IMR-90 (cell line): ENCODE data around the gene BTF3. TPM values are rescaled to one million over a fixed set of nuclear protein-coding genes. Genes with fewer than 3 reads are reported as not detected.

Experiments used
- ATAC-seq: fragments of 200-7000 bp; cut with Tn5 transposase; 2 replicates; pipeline ENCODE4 v1.9.1; 2020; ENCODE audit warnings: low read depth, mild to moderate bottlenecking, moderate library complexity
- BruUV-seq: library from RNA; stranded (reverse); fragments of 400-500 nt; replicated peaks from 2 replicates; lab custom pipeline; 2021; lab: Mats Ljungman, UMichigan
- CTCF ChIA-PET: fragments of 300-600 bp; formaldehyde crosslinking; extraction: SDS; loops from one replicate; lab custom pipeline; 2021; ENCODE audit warnings: antibody characterized with exemption; lab: Yijun Ruan, JAX
- POLR2A ChIA-PET: fragments of 300-600 bp; sonication (Branson Sonifier 250); formaldehyde crosslinking; loops from one replicate; lab custom pipeline; 2022; ENCODE audit warnings: antibody characterized with exemption; ENCODE audit not compliant: unreplicated experiment; lab: Charles Lee
- DNase-seq: peaks from one replicate; pipeline ENCODE4 v3.0.0; 2013
- H2AFZ ChIP-seq: replicated peaks from 2 replicates; pipeline ENCODE3; 2013; ENCODE audit warnings: low read length, mild to moderate bottlenecking; ENCODE audit not compliant: poor library complexity
- H2AK5ac ChIP-seq: 2 replicates; pipeline ENCODE4 v1.6.1; 2013; ENCODE audit warnings: low read depth, low read length, inconsistent platforms
- H2AK9ac ChIP-seq: replicated peaks from 2 replicates; pipeline ENCODE3; 2013; ENCODE audit warnings: mild to moderate bottlenecking, low read depth, low read length, moderate library complexity; ENCODE audit not compliant: poor library complexity
- H2BK120ac ChIP-seq: 2 replicates; pipeline ENCODE4 v1.6.1; 2013; ENCODE audit warnings: low read depth, low read length, inconsistent platforms
- H2BK15ac ChIP-seq: 3 replicates; pipeline ENCODE4 v1.6.1; 2013; ENCODE audit warnings: low read depth, low read length, inconsistent platforms
- H2BK20ac ChIP-seq: 2 replicates; pipeline ENCODE4 v1.6.1; 2013; ENCODE audit warnings: low read depth, mild to moderate bottlenecking, inconsistent platforms, low read length, moderate library complexity
- H2BK5ac ChIP-seq: 2 replicates; pipeline ENCODE4 v1.6.1; 2013; ENCODE audit warnings: mild to moderate bottlenecking, low read depth, low read length, inconsistent platforms; ENCODE audit not compliant: poor library complexity, severe bottlenecking
- H3K14ac ChIP-seq: replicated peaks from 2 replicates; pipeline ENCODE4 v1.6.1; 2013; ENCODE audit warnings: low read depth, low read length, inconsistent platforms
- H3K18ac ChIP-seq: 2 replicates; pipeline ENCODE4 v1.6.1; 2013; ENCODE audit warnings: low read depth, low read length, control low read depth
- H3K23ac ChIP-seq: 2 replicates; pipeline ENCODE4 v1.6.1; 2013; ENCODE audit warnings: low read depth, low read length, inconsistent platforms
- H3K27ac ChIP-seq: 2 replicates; pipeline ENCODE4 v1.5.1; 2013; ENCODE audit warnings: mild to moderate bottlenecking, control low read depth, low read length; ENCODE audit not compliant: insufficient read depth
- H3K27me3 ChIP-seq: 2 replicates; pipeline ENCODE4 v1.6.1; 2013; ENCODE audit warnings: low read length; ENCODE audit not compliant: control insufficient read depth, insufficient read depth
- H3K36me3 ChIP-seq: 2 replicates; pipeline ENCODE4 v1.6.1; 2013; ENCODE audit warnings: low read length, mixed read lengths; ENCODE audit not compliant: control insufficient read depth, insufficient read depth
- H3K4ac ChIP-seq: 2 replicates; pipeline ENCODE4 v1.6.1; 2013; ENCODE audit warnings: low read depth, low read length, inconsistent platforms
- H3K4me1 ChIP-seq: 2 replicates; pipeline ENCODE4 v1.6.1; 2013; ENCODE audit warnings: low read length, mixed read lengths; ENCODE audit not compliant: control insufficient read depth, insufficient read depth
- H3K4me2 ChIP-seq: 2 replicates; pipeline ENCODE4 v1.6.1; 2013; ENCODE audit warnings: low read depth, mild to moderate bottlenecking, control low read depth, low read length, moderate library complexity
- H3K4me3 ChIP-seq: 2 replicates; pipeline ENCODE4 v1.5.1; 2013; ENCODE audit warnings: low read depth, mild to moderate bottlenecking, control low read depth, low read length, moderate library complexity; ENCODE audit not compliant: insufficient read depth
- H3K56ac ChIP-seq: 2 replicates; pipeline ENCODE4 v1.6.1; 2013; ENCODE audit warnings: low read length, inconsistent platforms; ENCODE audit not compliant: insufficient read depth; ENCODE audit errors: extremely low read depth
- H3K79me1 ChIP-seq, 2 experiments: 2 replicates each; pipeline ENCODE4 v1.6.1; 2013; ENCODE audit warnings: low read length in 2 of 2, inconsistent platforms in 1 of 2, low read depth in 1 of 2
- H3K9ac ChIP-seq: 2 replicates; pipeline ENCODE4 v1.6.1; 2013; ENCODE audit warnings: low read depth, low read length, control low read depth
- H3K9me1 ChIP-seq: 2 replicates; pipeline ENCODE4 v1.6.1; 2013; ENCODE audit warnings: low read length, inconsistent platforms; ENCODE audit not compliant: insufficient read depth
- H3K9me3 ChIP-seq: 2 replicates; pipeline ENCODE4 v1.6.1; 2013; ENCODE audit warnings: low read length; ENCODE audit not compliant: control insufficient read depth, insufficient read depth
- H4K20me1 ChIP-seq: 2 replicates; pipeline ENCODE4 v1.6.1; 2013; ENCODE audit warnings: low read length, inconsistent platforms; ENCODE audit not compliant: insufficient read depth
- H4K5ac ChIP-seq: 2 replicates; pipeline ENCODE4 v1.6.1; 2013; ENCODE audit warnings: mild to moderate bottlenecking, low read depth, low read length, control low read depth
- H4K8ac ChIP-seq, 2 experiments: 2 replicates each; pipeline ENCODE4 v1.6.1; 2013; ENCODE audit warnings: low read depth in 2 of 2, low read length in 2 of 2, control low read depth in 1 of 2, inconsistent platforms in 1 of 2
- H4K91ac ChIP-seq: 2 replicates; pipeline ENCODE4 v1.6.1; 2013; ENCODE audit warnings: low read depth, low read length, inconsistent platforms; ENCODE audit not compliant: insufficient read depth
- CEBPB ChIP-seq: IDR thresholded peaks from 2 replicates; pipeline ENCODE4 v1.6.1; 2012; ENCODE audit warnings: low read depth, low read length, improper control_type of control experiment
- CHD1 ChIP-seq: IDR thresholded peaks from 2 replicates; pipeline ENCODE4 v1.6.1; 2012; ENCODE audit warnings: low read depth, low read length, improper control_type of control experiment
- MAFK ChIP-seq: IDR thresholded peaks from 2 replicates; pipeline ENCODE4 v1.6.1; 2012; ENCODE audit warnings: low read depth, low read length, improper control_type of control experiment
- NFE2L2 ChIP-seq: fragments of 150-350 bp; IDR thresholded peaks from 2 replicates; pipeline ENCODE4 v1.6.1; 2016; ENCODE audit warnings: low read depth, mild to moderate bottlenecking, low read length
- RCOR1 ChIP-seq: IDR thresholded peaks from 2 replicates; pipeline ENCODE4 v1.6.1; 2012; ENCODE audit warnings: mild to moderate bottlenecking, low read length, improper control_type of control experiment; ENCODE audit not compliant: insufficient replicate concordance
- SMC3 ChIP-seq: fragments of 150-350 bp; IDR thresholded peaks from 2 replicates; pipeline ENCODE4 v1.6.1; 2016; ENCODE audit warnings: low read depth, mild to moderate bottlenecking, antibody characterized with exemption, low read length, moderate library complexity
- WGBS, 2 experiments: methylation state at CpG; one replicate each; pipeline versions ENCODE4 v1.1.5 to v1.1.7; 2013; ENCODE audit warnings: missing lambda C conversion rate in 2 of 2; ENCODE audit not compliant: insufficient read length in 1 of 2; ENCODE audit errors: extremely low coverage in 2 of 2; 5-methylcytosine and 5-hydroxymethylcytosine counted together
- dilution Hi-C: fragments of 300-500 bp; cut with HindIII; formaldehyde crosslinking; loops from one replicate; pipeline ENCODE4 v1.14.3; 2018; ENCODE audit warnings: low sequenced_read_pairs; ENCODE audit not compliant: unreplicated experiment
- in situ Hi-C: fragments of 300-500 bp; cut with MboI; formaldehyde crosslinking; loops from 3 replicates; pipeline ENCODE4 v1.14.3; 2019; ENCODE audit warnings: low sequenced_read_pairs, inconsistent platforms, mixed read lengths
- intact Hi-C: fragments of 100-400 bp; cut with micrococcal nuclease; formaldehyde crosslinking; loops from 2 replicates; pipeline ENCODE4 v1.10.0; 2022
- polyA plus RNA-seq, 3 experiments: library from polyadenylated mRNA; depleted of rRNA; stranded (reverse); fragments of >200 nt; gene quantifications; 2 replicates each; pipeline ENCODE4 v1.2.3, GENCODE V29; 2012; ENCODE audit warnings: low replicate concordance in 1 of 3
- total RNA-seq: library from RNA; depleted of rRNA; stranded (reverse); fragments of >200 nt; gene quantifications from 2 replicates; pipeline ENCODE4 v1.2.3, GENCODE V29; 2012
- TF ChIP-seq, protein P1 (sequence below): conservative IDR thresholded peaks from 2 replicates; pipeline ENCODE4 v1.5.1; 2012; ENCODE audit warnings: mild to moderate bottlenecking, low read depth, low read length, improper control_type of control experiment
- TF ChIP-seq, protein P2 (sequence below): fragments of 150-350 bp; IDR thresholded peaks from 2 replicates; pipeline ENCODE4 v1.6.1; 2017; ENCODE audit warnings: mild to moderate bottlenecking, antibody characterized with exemption, low read length, low read depth

The BTF3 gene
- total and polyA plus RNA-seq, 2 of the 4 experiments (the other 2 are of a cell fraction), result 225 to 443 TPM

GRCh38 chr5:73480500-73480899, 17.7 kb upstream of the BTF3 start:
- no peak overlapping the region for H4K8ac ChIP-seq
- H2AFZ ChIP-seq, result no peak overlapping the region
- H3K9me1 ChIP-seq, result peaks cover 1% of the 10 kb centered on the region; the same call in 1 of the 2 replicates
- no peak overlapping the region for H2BK5ac ChIP-seq
- ATAC-seq (no peak), DNase-seq (no peak)
- no peak overlapping the region for H2BK120ac ChIP-seq
- BruUV-seq, result no TSS peak
- no peaks in the 10 kb centered on the region for H3K9me3 ChIP-seq
- in situ Hi-C loops, result no loop called here
- dilution Hi-C loops, result no loop called here
- ChIA-PET CTCF (no interaction called here), POLR2A (no interaction called here)
- intact Hi-C loops, result no loop called here
- no peak overlapping the region for H3K18ac ChIP-seq
- no CpG with 5 or more reads among the region's 1 CpG for WGBS, 2 experiments
- no peak overlapping the region for H2BK15ac ChIP-seq
- H3K79me1 ChIP-seq, result no peaks in the 10 kb centered on the region
- H3K56ac ChIP-seq, result no peak overlapping the region
- peaks cover 2% of the 10 kb centered on the region; the same call in 1 of the 2 replicates for H3K4me1 ChIP-seq
- H3K4me2 ChIP-seq, result no peak overlapping the region
- H4K91ac ChIP-seq, result no peak overlapping the region
- no peak overlapping the region for H3K14ac ChIP-seq
- H4K20me1 ChIP-seq, result no peaks in the 10 kb centered on the region
- no peak overlapping the region for H3K4ac ChIP-seq
- no peak overlapping the region for H2AK5ac ChIP-seq
- H3K27ac ChIP-seq, result no peak overlapping the region
- TF ChIP-seq, protein P1, sequence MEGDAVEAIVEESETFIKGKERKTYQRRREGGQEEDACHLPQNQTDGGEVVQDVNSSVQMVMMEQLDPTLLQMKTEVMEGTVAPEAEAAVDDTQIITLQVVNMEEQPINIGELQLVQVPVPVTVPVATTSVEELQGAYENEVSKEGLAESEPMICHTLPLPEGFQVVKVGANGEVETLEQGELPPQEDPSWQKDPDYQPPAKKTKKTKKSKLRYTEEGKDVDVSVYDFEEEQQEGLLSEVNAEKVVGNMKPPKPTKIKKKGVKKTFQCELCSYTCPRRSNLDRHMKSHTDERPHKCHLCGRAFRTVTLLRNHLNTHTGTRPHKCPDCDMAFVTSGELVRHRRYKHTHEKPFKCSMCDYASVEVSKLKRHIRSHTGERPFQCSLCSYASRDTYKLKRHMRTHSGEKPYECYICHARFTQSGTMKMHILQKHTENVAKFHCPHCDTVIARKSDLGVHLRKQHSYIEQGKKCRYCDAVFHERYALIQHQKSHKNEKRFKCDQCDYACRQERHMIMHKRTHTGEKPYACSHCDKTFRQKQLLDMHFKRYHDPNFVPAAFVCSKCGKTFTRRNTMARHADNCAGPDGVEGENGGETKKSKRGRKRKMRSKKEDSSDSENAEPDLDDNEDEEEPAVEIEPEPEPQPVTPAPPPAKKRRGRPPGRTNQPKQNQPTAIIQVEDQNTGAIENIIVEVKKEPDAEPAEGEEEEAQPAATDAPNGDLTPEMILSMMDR, result no peak
- no peak for TF ChIP-seq CHD1
- TF ChIP-seq, protein P2, sequence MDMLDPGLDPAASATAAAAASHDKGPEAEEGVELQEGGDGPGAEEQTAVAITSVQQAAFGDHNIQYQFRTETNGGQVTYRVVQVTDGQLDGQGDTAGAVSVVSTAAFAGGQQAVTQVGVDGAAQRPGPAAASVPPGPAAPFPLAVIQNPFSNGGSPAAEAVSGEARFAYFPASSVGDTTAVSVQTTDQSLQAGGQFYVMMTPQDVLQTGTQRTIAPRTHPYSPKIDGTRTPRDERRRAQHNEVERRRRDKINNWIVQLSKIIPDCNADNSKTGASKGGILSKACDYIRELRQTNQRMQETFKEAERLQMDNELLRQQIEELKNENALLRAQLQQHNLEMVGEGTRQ, result no peak
- no peak for TF ChIP-seq NFE2L2
- TF ChIP-seq SMC3, result no peak
- TF ChIP-seq CEBPB, result no peak
- TF ChIP-seq MAFK, result no peak
- no peak for TF ChIP-seq RCOR1
- H2BK20ac ChIP-seq, result no peak overlapping the region
- H3K9ac ChIP-seq, result no peak overlapping the region
- H3K27me3 ChIP-seq, result peaks cover 10% of the 10 kb centered on the region
- H4K5ac ChIP-seq, result no peak overlapping the region
- no peak overlapping the region for H3K4me3 ChIP-seq
- H3K23ac ChIP-seq, result no peak overlapping the region
- H3K36me3 ChIP-seq, result no peaks in the 10 kb centered on the region
- H2AK9ac ChIP-seq, result no peak overlapping the region
